HG02884 (cell line): Measurements from ENCODE around the gene VSIG10L.

Experiments used
- ATAC-seq: cut with Tn5 transposase; IDR thresholded peaks from one replicate; pipeline ENCODE4 v1.9.1; 2021; ENCODE audit warnings: mild to moderate bottlenecking, moderate library complexity; ENCODE audit not compliant: unreplicated experiment

The VSIG10L gene

GRCh38 chr19:51365965-51366388 lies 24.0 kb upstream of the VSIG10L start, which contains the start of gene ETFB:
Gene ETFB, minus strand, starts transcription at chr19:51366388. Its CDS starts 62 bp downstream, at chr19:51366326.
- ATAC-seq, result no peak

- ATAC-seq, result no peak
These were observed 23.4 kb upstream of the VSIG10L start for GRCh38 chr19:51365211-51365964.

- ATAC-seq, result no peak
These were observed 22.5 kb upstream of the VSIG10L start for GRCh38 chr19:51364200-51365106.

- no peak for ATAC-seq
These were observed 19.3 kb upstream of the VSIG10L start for GRCh38 chr19:51361239-51361638.

DNA sequence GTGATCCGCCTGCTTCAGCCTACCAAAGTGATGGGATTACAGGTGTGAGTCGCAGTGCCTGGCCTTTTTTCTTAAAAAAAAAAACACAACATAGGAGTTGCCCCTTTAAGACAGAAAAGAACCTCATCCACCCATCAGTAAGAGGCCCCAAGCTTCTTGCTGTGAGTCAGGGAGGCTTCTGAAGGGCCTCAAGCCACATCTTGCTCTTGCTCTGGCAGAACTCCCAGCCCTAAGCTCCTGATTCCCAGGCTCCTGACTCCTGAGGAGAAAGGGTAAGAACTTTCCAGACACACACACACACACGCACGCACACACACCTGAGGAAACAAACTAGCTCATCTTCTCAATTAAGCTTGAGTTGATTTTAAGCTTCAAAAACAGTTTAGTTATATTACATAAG lies 17.4 kb upstream of the VSIG10L start:
- ATAC-seq, result no peak

DNA sequence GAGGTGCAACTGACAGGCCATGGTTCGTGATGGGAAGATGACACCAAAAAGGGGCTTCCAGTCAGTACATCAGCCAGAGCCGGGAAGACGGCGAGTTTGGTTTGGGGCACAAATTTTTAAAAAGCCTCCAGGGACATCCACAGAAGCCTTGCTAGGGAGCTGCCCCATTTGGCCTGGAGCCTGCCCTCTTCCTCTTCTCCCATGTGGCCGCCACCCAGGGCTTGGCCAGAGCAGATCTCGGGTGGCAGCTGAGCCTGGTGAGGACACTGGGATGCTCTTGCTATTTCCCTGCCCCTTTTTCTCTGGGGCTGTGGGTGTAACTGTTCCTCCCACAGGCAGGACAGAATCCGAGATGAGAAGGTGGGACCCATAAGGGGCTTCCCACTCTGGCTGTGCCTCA lies 16.0 kb upstream of the VSIG10L start:
- no peak for ATAC-seq

GRCh38 chr19:51356159-51356801 lies 14.3 kb upstream of the VSIG10L start:
- no peak for ATAC-seq

DNA sequence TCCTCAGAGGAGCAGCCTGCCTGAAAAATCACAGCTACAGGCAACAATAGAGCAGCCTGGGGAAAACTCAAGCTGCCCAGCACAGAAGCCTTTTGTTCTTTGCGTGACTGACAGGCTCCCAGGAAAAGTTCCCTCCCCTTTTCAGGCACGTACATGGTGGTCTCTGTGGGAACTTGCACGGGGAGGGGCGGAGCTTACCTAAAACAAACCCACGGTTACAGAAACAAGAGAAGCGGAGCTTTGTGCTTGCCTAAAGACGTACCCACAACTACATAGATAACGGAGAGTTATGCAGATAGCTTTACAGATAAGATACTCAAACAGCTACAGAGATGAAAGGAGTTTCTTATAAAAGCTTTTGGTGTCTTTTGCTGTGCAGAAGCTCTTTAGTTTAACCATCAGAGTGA lies 12.8 kb upstream of the VSIG10L start:
- no peak for ATAC-seq

GRCh38 chr19:51354103-51354741 lies 12.3 kb upstream of the VSIG10L start:
- ATAC-seq, result no peak

DNA sequence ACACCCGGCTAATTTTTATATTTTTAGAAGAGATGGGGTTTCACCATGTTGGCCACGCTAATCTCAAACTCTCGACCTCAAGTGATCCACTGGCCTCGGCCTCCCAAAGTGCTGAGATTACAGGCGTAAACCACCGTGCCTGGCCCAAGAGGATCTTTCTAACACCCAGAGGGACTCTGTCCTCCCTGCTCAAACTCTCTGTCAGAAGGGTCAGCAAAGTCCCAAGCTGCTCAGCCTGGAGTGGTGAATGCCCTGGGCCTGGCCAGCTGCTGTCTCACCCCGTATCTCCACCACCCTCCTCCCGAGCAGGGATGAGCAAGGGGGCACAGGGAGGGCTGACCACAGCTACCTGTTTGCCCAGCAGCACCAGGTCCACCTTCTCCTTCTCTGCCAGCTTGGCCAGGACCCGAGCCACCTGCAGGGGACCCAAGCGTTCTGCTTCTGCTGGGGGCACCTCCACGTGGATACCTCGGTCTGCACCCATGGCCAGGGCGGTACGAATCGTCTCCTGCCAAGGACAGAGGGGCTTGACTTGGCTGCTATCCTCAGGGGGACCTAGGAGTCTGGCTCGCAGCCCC lies 10.9 kb upstream of the VSIG10L start:
- no peak for ATAC-seq

DNA sequence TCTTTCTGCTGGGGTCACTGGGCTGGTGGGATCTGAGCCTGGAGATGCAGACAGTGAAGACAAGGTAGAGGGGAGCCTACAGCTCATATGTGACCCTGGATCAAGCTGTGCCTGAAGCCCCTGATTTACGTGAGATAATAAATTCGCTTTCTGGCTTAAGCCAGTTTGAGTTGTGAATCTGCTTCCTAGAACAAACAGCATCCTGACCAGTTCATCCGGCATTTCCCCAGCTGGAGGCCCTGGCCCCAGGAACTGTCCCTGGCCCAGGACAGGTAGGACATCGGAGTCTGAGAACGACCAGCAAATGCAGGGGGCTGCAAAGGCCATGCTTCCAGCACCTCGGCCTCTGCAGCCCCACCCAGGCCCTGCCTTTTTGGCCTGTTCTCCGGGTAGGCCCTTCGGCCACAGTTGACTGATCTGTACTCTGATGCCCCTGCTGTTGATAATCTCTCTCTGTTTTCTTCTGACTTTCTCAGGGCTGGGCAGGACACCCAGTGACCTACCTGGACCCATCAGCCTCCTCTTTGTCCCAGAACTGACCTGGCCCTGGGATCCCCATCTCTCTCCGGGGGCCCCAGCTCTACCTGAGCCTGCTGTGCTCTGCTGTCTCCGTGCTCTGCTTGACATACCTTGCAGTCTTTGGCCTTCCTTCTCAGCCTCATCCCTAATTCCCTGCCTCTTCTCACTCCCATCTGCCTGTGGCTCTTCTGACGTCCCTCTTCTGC lies 9.5 kb upstream of the VSIG10L start:
- ATAC-seq, result no peak

GRCh38 chr19:51347209-51347928 lies 5.4 kb upstream of the VSIG10L start:
- no peak for ATAC-seq

GRCh38 chr19:51346742-51347141 lies 4.8 kb upstream of the VSIG10L start:
- ATAC-seq, result no peak

DNA sequence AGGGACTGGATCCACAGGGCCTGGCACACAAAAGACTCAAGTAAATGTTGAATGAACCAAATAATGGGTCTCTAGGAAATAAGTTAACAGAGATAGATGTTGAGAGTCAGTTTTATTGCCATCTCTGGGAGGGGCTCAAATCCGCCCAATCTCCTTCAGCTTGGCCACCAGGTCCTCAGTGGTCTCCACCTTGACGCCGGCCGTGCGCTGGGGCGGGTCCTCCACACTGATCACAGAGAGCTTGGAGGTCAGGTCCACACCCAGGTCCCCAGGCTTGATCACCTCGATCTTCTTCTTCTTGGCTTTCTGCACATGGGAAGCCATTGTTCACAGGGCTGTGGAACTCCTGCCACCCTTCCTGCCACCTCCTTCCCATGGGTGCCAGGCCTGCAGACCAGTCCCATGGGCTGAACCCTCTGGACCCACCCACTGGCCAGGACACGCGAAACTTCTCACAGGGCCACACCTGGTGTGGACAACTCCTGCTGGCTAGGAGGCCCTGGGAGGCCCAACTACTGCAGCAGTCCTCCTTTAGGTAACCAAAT lies 3.2 kb upstream of the VSIG10L start:
- no peak for ATAC-seq

- no peak for ATAC-seq
These were observed 961 bp upstream of the VSIG10L start for GRCh38 chr19:51342631-51343569.

DNA sequence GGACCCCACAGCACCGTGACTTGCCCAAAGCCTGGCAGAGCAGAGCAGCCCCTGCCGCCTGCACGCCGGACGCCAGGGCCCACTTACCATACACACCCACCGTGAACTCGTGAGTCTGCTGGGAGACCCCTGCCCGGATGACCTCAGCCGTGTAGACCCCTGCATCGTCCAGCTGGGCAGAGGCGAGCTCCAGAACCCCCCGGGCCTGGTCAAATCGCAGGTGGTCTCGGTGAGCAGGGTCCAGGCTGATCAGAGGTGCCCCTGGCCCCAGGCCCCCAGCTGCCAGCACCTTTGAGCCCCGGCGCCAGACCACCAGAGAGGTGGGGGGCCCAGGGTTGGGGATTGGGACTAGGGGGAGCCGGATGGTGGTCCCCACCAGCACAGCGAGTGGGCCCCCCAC lies 873 bp downstream of the VSIG10L start:
- no peak for ATAC-seq

GRCh38 chr19:51339687-51340656 lies 2.0 kb downstream of the VSIG10L start:
- peak; percentile 47 for ATAC-seq
